HG03139 (cell line): ENCODE results near the gene SIK2.
"Not testable (repeated sequence)": the region's sequence is repeated elsewhere in the genome, so short reads cannot be mapped to it uniquely, and the experiment has no call there.

Source experiments
- ATAC-seq: cut with Tn5 transposase; IDR thresholded peaks from one replicate; pipeline ENCODE4 v1.9.1; 2021; ENCODE audit not compliant: unreplicated experiment

SIK2 gene

GRCh38 chr11:111620518-111620917, 18.3 kb downstream of the SIK2 start:
- no peak for ATAC-seq

- no peak for ATAC-seq
These were observed 21.3 kb downstream of the SIK2 start for GRCh38 chr11:111623527-111624030.

- no peak for ATAC-seq
These were observed 22.4 kb downstream of the SIK2 start for GRCh38 chr11:111624608-111625007.

GRCh38 chr11:111627591-111627990, 25.3 kb downstream of the SIK2 start:
- ATAC-seq, result no peak

- ATAC-seq, result no peak
These were observed 27.2 kb downstream of the SIK2 start for GRCh38 chr11:111629499-111629898.

- no peak for ATAC-seq
These were observed 28.9 kb downstream of the SIK2 start for GRCh38 chr11:111631024-111631665.

GRCh38 chr11:111631666-111632039, 29.4 kb downstream of the SIK2 start:
- ATAC-seq, result no peak

GRCh38 chr11:111632516-111633220, 30.4 kb downstream of the SIK2 start:
- no peak for ATAC-seq

GRCh38 chr11:111633248-111633647, 31.0 kb downstream of the SIK2 start:
- no peak for ATAC-seq

- ATAC-seq, result no peak
These were observed 31.6 kb downstream of the SIK2 start for GRCh38 chr11:111633756-111634362.

- ATAC-seq, result no peak
These were observed 32.9 kb downstream of the SIK2 start for GRCh38 chr11:111634981-111635705.

- ATAC-seq, result no peak
These were observed 33.4 kb downstream of the SIK2 start for GRCh38 chr11:111635706-111636045.

GRCh38 chr11:111637885-111638284, 35.6 kb downstream of the SIK2 start:
- ATAC-seq, result no peak

- ATAC-seq, result no peak
These were observed 37.1 kb downstream of the SIK2 start for GRCh38 chr11:111639226-111639925.

GRCh38 chr11:111641339-111642015, 39.2 kb downstream of the SIK2 start:
- no peak for ATAC-seq

GRCh38 chr11:111642542-111642941, 40.3 kb downstream of the SIK2 start:
- ATAC-seq, result no peak

- ATAC-seq, result no peak
These were observed 42.7 kb downstream of the SIK2 start for GRCh38 chr11:111644922-111645321.

GRCh38 chr11:111645657-111646316, 43.5 kb downstream of the SIK2 start:
- ATAC-seq, result no peak

- not testable (repeated sequence) for ATAC-seq
These were observed 49.1 kb downstream of the SIK2 start for GRCh38 chr11:111651336-111651735.

- ATAC-seq, result no peak
These were observed 49.9 kb downstream of the SIK2 start for GRCh38 chr11:111652184-111652583.
